HepG2 (cell line): ENCODE data around the gene CCDC197. TPM values are rescaled to one million over a fixed set of nuclear protein-coding genes. Genes with fewer than 3 reads are reported as not detected.

Experiments
- CHD2 ChIP-seq: IDR thresholded peaks from 2 replicates; pipeline ENCODE4 v1.6.1; 2011; ENCODE audit warnings: low read depth, low read length, improper control_type of control experiment
- CREB1 ChIP-seq, 2 experiments: fragments of 450-650 bp in 1 of 2; IDR thresholded peaks; 2 replicates each; pipeline ENCODE4 v1.6.1; 2016 to 2017; ENCODE audit warnings: control low read depth in 1 of 2, mild to moderate bottlenecking in 1 of 2, missing compliant biosample characterization in 1 of 2, missing genetic modification characterization in 1 of 2
- EEA1 ChIP-seq: sonication (generic); formaldehyde crosslinking; IDR thresholded peaks from 2 replicates; pipeline ENCODE4 v1.5.1; 2020; ENCODE audit warnings: mild to moderate bottlenecking, missing genetic modification reagents, borderline replicate concordance
- FOXO1 ChIP-seq: sonication (generic); formaldehyde crosslinking; IDR thresholded peaks from 2 replicates; pipeline ENCODE4 v1.4.0; 2020; ENCODE audit warnings: missing genetic modification reagents
- KDM6A ChIP-seq: IDR thresholded peaks from 2 replicates; pipeline ENCODE4 v1.6.1; 2016; ENCODE audit warnings: low read depth
- KLF16 ChIP-seq, 2 experiments: sonication (generic) in 1 of 2; formaldehyde crosslinking in 1 of 2; IDR thresholded peaks; 2 replicates each; pipeline versions ENCODE4 v1.6.1 to v1.8.0; 2016 to 2023; ENCODE audit warnings: missing genetic modification reagents in 2 of 2, missing compliant biosample characterization in 1 of 2
- MAFF ChIP-seq: IDR thresholded peaks from 2 replicates; pipeline ENCODE4 v1.6.1; 2011; ENCODE audit warnings: low read depth, low read length, improper control_type of control experiment
- NCOA5 ChIP-seq: sonication (generic); formaldehyde crosslinking; IDR thresholded peaks from 2 replicates; pipeline ENCODE4 v1.4.0; 2020; ENCODE audit warnings: missing genetic modification reagents
- SRF ChIP-seq: IDR thresholded peaks from 2 replicates; pipeline ENCODE4 v1.6.1; 2011; ENCODE audit warnings: mild to moderate bottlenecking, low read depth, low read length, moderate library complexity
- TAF15 ChIP-seq: fragments of 200-400 bp; formaldehyde crosslinking; IDR thresholded peaks from one replicate; pipeline ENCODE4 v1.6.1; 2018; ENCODE audit warnings: mild to moderate bottlenecking, low read depth, low read length; ENCODE audit not compliant: poor library complexity, severe bottlenecking
- TEAD2 ChIP-seq: sonication (generic); formaldehyde crosslinking; IDR thresholded peaks from 2 replicates; pipeline ENCODE4 v1.9.0; 2021; ENCODE audit warnings: missing genetic modification reagents
- TP53 ChIP-seq: sonication (generic); formaldehyde crosslinking; conservative IDR thresholded peaks from 2 replicates; pipeline ENCODE4 v1.4.0; 2020; ENCODE audit warnings: missing genetic modification reagents
- ZNF124 ChIP-seq: sonication (generic); formaldehyde crosslinking; IDR thresholded peaks from 2 replicates; pipeline ENCODE4 v1.4.0; 2020; ENCODE audit warnings: missing genetic modification reagents
- ZNF543 ChIP-seq: sonication (generic); formaldehyde crosslinking; IDR thresholded peaks from 2 replicates; pipeline ENCODE4 v1.4.0; 2020; ENCODE audit warnings: mild to moderate bottlenecking, missing genetic modification reagents
- ZNF598 ChIP-seq: sonication (generic); formaldehyde crosslinking; IDR thresholded peaks from 2 replicates; pipeline ENCODE4 v1.5.1; 2020; ENCODE audit warnings: mild to moderate bottlenecking, missing genetic modification reagents, borderline replicate concordance
- ZNF766 ChIP-seq: sonication (generic); formaldehyde crosslinking; IDR thresholded peaks from 2 replicates; pipeline ENCODE4 v1.5.0; 2020; ENCODE audit warnings: missing genetic modification reagents, borderline replicate concordance
- ZSCAN21 ChIP-seq: sonication (generic); formaldehyde crosslinking; IDR thresholded peaks from 2 replicates; pipeline ENCODE4 v1.8.0; 2022; ENCODE audit warnings: mild to moderate bottlenecking, missing genetic modification reagents, moderate library complexity, borderline replicate concordance
- polyA plus RNA-seq, 8 experiments: library from polyadenylated mRNA; depleted of rRNA in 3 of 8; stranded (reverse) in 7 of 8; unstranded in 1 of 8; fragments of >200 nt; fragmentation: Illumina TruSeq in 4 of 8; extraction: Trizol in 4 of 8; gene quantifications; 2 replicates each; pipeline versions ENCODE4 v1.2.1 to v1.2.3, GENCODE V29; 2011 to 2016; ENCODE audit warnings: low read depth in 4 of 8, missing spikeins in 1 of 8, mixed read lengths in 1 of 8; ENCODE audit not compliant: insufficient read depth in 1 of 8
- total RNA-seq, 5 experiments: library from RNA; depleted of rRNA; stranded (reverse); fragments of >200 nt; fragmentation: Illumina TruSeq; extraction: Trizol; gene quantifications; 2 replicates each; pipeline ENCODE4 v1.2.3, GENCODE V29; 2016; ENCODE audit warnings: low read depth in 1 of 5
- TF ChIP-seq, protein P1 (sequence below): sonication (generic); formaldehyde crosslinking; IDR thresholded peaks from 2 replicates; pipeline ENCODE4 v1.4.0; 2020; ENCODE audit warnings: mild to moderate bottlenecking, missing genetic modification reagents
- TF ChIP-seq, protein P2 (sequence below): IDR thresholded peaks from 2 replicates; pipeline ENCODE4 v1.6.1; 2016
- TF ChIP-seq, protein P3 (sequence below): IDR thresholded peaks from 2 replicates; pipeline ENCODE4 v1.6.1; 2012; ENCODE audit warnings: inconsistent platforms
- TF ChIP-seq, protein P4 (sequence below): sonication (generic); formaldehyde crosslinking; IDR thresholded peaks from 2 replicates; pipeline ENCODE4 v1.5.0; 2020; ENCODE audit warnings: missing genetic modification reagents, mild to moderate bottlenecking, borderline replicate concordance
- TF ChIP-seq, protein P5 (sequence below): IDR thresholded peaks from 2 replicates; pipeline ENCODE4 v1.6.1; 2016; ENCODE audit warnings: low read depth
- TF ChIP-seq, protein P6 (sequence below): sonication (generic); formaldehyde crosslinking; IDR thresholded peaks from 2 replicates; pipeline ENCODE4 v1.4.0; 2020; ENCODE audit warnings: missing genetic modification reagents, mild to moderate bottlenecking, borderline replicate concordance

The CCDC197 gene
- total and polyA plus RNA-seq, 2 of the 13 experiments (the other 11 are each of a cell fraction or from before 2014, with no cell fraction given): 0.11 to 0.13 TPM

DNA sequence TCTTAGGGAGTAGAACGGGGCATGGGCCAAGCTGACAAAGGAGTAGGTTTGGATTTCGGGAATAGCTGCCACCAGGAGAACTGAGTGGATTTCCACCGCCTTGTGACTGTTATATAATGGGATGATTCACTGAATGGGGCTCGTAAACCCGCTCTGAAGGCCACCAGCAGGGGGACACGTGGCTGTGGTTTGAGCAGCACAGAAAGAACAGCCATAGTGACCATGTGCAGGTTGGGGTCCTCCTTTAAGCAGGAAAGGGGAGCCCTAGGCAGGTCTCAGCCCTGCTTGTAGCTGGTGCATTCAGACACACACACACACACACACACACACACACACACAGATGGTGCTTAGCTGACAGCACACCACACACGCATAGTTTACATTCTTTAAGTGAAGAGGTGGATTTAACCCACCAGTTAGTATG is 12.1 kb upstream of the CCDC197 start (continued):
- no peak for TF ChIP-seq CREB1 (IDR thresholded peaks at IDR 0.05)
- no peak for TF ChIP-seq CREB1 (CRISPR knock-in tag; IDR thresholded peaks at IDR 0.05)
- TF ChIP-seq, protein P1, sequence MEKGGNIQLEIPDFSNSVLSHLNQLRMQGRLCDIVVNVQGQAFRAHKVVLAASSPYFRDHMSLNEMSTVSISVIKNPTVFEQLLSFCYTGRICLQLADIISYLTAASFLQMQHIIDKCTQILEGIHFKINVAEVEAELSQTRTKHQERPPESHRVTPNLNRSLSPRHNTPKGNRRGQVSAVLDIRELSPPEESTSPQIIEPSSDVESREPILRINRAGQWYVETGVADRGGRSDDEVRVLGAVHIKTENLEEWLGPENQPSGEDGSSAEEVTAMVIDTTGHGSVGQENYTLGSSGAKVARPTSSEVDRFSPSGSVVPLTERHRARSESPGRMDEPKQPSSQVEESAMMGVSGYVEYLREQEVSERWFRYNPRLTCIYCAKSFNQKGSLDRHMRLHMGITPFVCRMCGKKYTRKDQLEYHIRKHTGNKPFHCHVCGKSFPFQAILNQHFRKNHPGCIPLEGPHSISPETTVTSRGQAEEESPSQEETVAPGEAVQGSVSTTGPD (CRISPR knock-in tag): no peak
- 0 out of 2 replicates have a peak, but pooled peaks have one; percentile 25 for TF ChIP-seq FOXO1 (CRISPR knock-in tag)
- TF ChIP-seq ZNF598: peak; percentile 72; the same call in 1 of the 2 replicates
- TF ChIP-seq, protein P2, sequence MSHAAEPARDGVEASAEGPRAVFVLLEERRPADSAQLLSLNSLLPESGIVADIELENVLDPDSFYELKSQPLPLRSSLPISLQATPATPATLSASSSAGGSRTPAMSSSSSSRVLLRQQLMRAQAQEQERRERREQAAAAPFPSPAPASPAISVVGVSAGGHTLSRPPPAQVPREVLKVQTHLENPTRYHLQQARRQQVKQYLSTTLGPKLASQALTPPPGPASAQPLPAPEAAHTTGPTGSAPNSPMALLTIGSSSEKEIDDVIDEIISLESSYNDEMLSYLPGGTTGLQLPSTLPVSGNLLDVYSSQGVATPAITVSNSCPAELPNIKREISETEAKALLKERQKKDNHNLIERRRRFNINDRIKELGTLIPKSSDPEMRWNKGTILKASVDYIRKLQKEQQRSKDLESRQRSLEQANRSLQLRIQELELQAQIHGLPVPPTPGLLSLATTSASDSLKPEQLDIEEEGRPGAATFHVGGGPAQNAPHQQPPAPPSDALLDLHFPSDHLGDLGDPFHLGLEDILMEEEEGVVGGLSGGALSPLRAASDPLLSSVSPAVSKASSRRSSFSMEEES (CRISPR knock-in tag): peak; percentile 83
- TF ChIP-seq, protein P3, sequence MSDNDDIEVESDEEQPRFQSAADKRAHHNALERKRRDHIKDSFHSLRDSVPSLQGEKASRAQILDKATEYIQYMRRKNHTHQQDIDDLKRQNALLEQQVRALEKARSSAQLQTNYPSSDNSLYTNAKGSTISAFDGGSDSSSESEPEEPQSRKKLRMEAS: peak; percentile 85
- no peak for TF ChIP-seq KDM6A
- TF ChIP-seq, protein P4, sequence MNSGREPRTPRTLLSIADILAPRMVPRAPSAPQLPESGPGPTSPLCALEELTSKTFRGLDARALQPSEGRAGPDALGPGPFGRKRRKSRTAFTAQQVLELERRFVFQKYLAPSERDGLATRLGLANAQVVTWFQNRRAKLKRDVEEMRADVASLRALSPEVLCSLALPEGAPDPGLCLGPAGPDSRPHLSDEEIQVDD (CRISPR knock-in tag): no peak
- TF ChIP-seq TP53: no peak
- TF ChIP-seq CHD2: no peak
- no peak for TF ChIP-seq NCOA5
- no peak for TF ChIP-seq TEAD2 (CRISPR knock-in tag)
- no peak for TF ChIP-seq TAF15
- TF ChIP-seq ZNF543 (CRISPR knock-in tag): no peak
- TF ChIP-seq KLF16 (CRISPR knock-in tag; IDR thresholded peaks at IDR 0.05): no peak
- TF ChIP-seq MAFF: no peak
- no peak for TF ChIP-seq SRF
- TF ChIP-seq, protein P5, sequence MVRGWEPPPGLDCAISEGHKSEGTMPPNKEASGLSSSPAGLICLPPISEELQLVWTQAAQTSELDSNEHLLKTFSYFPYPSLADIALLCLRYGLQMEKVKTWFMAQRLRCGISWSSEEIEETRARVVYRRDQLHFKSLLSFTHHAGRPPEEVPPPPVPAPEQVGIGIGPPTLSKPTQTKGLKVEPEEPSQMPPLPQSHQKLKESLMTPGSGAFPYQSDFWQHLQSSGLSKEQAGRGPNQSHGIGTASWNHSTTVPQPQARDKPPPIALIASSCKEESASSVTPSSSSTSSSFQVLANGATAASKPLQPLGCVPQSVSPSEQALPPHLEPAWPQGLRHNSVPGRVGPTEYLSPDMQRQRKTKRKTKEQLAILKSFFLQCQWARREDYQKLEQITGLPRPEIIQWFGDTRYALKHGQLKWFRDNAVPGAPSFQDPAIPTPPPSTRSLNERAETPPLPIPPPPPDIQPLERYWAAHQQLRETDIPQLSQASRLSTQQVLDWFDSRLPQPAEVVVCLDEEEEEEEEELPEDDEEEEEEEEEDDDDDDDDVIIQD (CRISPR knock-in tag): no peak
- 0 out of 2 replicates have a peak, but pooled peaks have one; percentile 59 for TF ChIP-seq ZSCAN21 (CRISPR knock-in tag)
- TF ChIP-seq, protein P6, sequence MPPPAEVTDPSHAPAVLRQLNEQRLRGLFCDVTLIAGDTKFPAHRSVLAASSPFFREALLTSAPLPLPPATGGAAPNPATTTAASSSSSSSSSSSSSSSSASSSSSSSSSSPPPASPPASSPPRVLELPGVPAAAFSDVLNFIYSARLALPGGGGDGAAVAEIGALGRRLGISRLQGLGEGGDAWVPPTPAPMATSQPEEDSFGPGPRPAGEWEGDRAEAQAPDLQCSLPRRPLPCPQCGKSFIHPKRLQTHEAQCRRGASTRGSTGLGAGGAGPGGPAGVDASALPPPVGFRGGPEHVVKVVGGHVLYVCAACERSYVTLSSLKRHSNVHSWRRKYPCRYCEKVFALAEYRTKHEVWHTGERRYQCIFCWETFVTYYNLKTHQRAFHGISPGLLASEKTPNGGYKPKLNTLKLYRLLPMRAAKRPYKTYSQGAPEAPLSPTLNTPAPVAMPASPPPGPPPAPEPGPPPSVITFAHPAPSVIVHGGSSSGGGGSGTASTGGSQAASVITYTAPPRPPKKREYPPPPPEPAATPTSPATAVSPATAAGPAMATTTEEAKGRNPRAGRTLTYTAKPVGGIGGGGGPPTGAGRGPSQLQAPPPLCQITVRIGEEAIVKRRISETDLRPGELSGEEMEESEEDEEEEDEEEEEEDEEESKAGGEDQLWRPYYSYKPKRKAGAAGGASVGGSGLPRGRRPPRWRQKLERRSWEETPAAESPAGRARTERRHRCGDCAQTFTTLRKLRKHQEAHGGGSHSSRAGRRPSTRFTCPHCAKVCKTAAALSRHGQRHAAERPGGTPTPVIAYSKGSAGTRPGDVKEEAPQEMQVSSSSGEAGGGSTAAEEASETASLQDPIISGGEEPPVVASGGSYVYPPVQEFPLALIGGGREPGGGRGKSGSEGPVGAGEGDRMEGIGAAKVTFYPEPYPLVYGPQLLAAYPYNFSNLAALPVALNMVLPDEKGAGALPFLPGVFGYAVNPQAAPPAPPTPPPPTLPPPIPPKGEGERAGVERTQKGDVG (CRISPR knock-in tag): 0 out of 2 replicates have a peak, but pooled peaks have one; percentile 47
- no peak for TF ChIP-seq ZNF124
- no peak for TF ChIP-seq EEA1 (CRISPR knock-in tag)
- no peak for TF ChIP-seq ZNF766 (CRISPR knock-in tag)
